ENCODE data around the gene GORAB. TPM values are rescaled to one million over a fixed set of nuclear protein-coding genes. Genes with fewer than 3 reads are reported as not detected.

The GORAB gene
- total RNA-seq, 2 donors from 2014 or later, result 8.7 to 12.2 TPM

- no peaks in the 10 kb centered on the region for H3K9me3 ChIP-seq
- no peak overlapping the region for H3K27ac ChIP-seq
- no peak overlapping the region for H3K4me3 ChIP-seq
- intact Hi-C loops (cut with DNase I), result no loop called here
- H3K36me3 ChIP-seq, result no peaks in the 10 kb centered on the region
- WGBS, result 48% methylated on average over 1 of the region's 1 CpG
- TF ChIP-seq POLR2AphosphoS5 (IDR thresholded peaks at IDR 0.05) (no peak), POLR2A (IDR thresholded peaks at IDR 0.05) (no peak), CTCF (IDR thresholded peaks at IDR 0.05) (no peak)
- H3K4me1 ChIP-seq (replicated peaks), result no peaks in the 10 kb centered on the region
- H3K27me3 ChIP-seq (replicated peaks; ENCODE audit: insufficient read depth), result no peaks in the 10 kb centered on the region
- no peak for DNase-seq (ENCODE audit: low spot score)
Observed at GRCh38 chr1:170555370-170555769, 23.4 kb downstream of the GORAB start.

GRCh38 chr1:170556917-170557316 lies 25.0 kb downstream of the GORAB start:
- intact Hi-C loops (cut with DNase I), result no loop called here

GRCh38 chr1:170558731-170559130 lies 26.8 kb downstream of the GORAB start:
- Histone ChIP-seq H3K27ac (no peak overlapping the region), H3K4me1 (replicated peaks) (no peaks in the 10 kb centered on the region), H3K9me3 (no peaks in the 10 kb centered on the region), H3K36me3 (no peaks in the 10 kb centered on the region), H3K4me3 (no peak overlapping the region), H3K27me3 (replicated peaks; ENCODE audit: insufficient read depth) (no peaks in the 10 kb centered on the region)
- DNase-seq (ENCODE audit: low spot score), result no peak
- WGBS, result 87% methylated on average over 5 of the region's 5 CpGs
- TF ChIP-seq CTCF (IDR thresholded peaks at IDR 0.05) (no peak), POLR2AphosphoS5 (IDR thresholded peaks at IDR 0.05) (no peak), POLR2A (IDR thresholded peaks at IDR 0.05) (no peak)
- intact Hi-C loops (cut with DNase I), result no loop called here

More at GRCh38 chr1:170556917-170557316, 25.0 kb downstream of the GORAB start:
- no peak for TF ChIP-seq POLR2A (IDR thresholded peaks at IDR 0.05)
- no peak for TF ChIP-seq CTCF (IDR thresholded peaks at IDR 0.05)
- TF ChIP-seq POLR2AphosphoS5 (IDR thresholded peaks at IDR 0.05), result no peak
- Histone ChIP-seq H3K27me3 (replicated peaks; ENCODE audit: insufficient read depth) (no peaks in the 10 kb centered on the region), H3K4me3 (no peak overlapping the region), H3K36me3 (no peaks in the 10 kb centered on the region), H3K27ac (no peak overlapping the region), H3K4me1 (replicated peaks) (no peaks in the 10 kb centered on the region), H3K9me3 (no peaks in the 10 kb centered on the region)
- no peak for DNase-seq (ENCODE audit: low spot score)

- Histone ChIP-seq H3K27ac (no peak overlapping the region), H3K4me3 (no peak overlapping the region), H3K36me3 (no peaks in the 10 kb centered on the region), H3K9me3 (no peaks in the 10 kb centered on the region), H3K4me1 (replicated peaks) (no peaks in the 10 kb centered on the region), H3K27me3 (replicated peaks; ENCODE audit: insufficient read depth) (no peaks in the 10 kb centered on the region)
- 93% methylated on average over 2 of the region's 2 CpGs for WGBS
- DNase-seq (ENCODE audit: low spot score), result no peak
- TF ChIP-seq POLR2AphosphoS5 (IDR thresholded peaks at IDR 0.05), result no peak
- TF ChIP-seq POLR2A (IDR thresholded peaks at IDR 0.05), result no peak
- no peak for TF ChIP-seq CTCF (IDR thresholded peaks at IDR 0.05)
- intact Hi-C loops (cut with DNase I), result no loop called here
Observed at GRCh38 chr1:170559166-170559565, 27.2 kb downstream of the GORAB start.

- H3K36me3 ChIP-seq, result no peaks in the 10 kb centered on the region
- H3K9me3 ChIP-seq, result no peaks in the 10 kb centered on the region
- H3K4me3 ChIP-seq, result no peak overlapping the region
- no peaks in the 10 kb centered on the region for H3K27me3 ChIP-seq (replicated peaks; ENCODE audit: insufficient read depth)
- H3K4me1 ChIP-seq (replicated peaks), result no peaks in the 10 kb centered on the region
- no peak overlapping the region for H3K27ac ChIP-seq
- TF ChIP-seq POLR2A (IDR thresholded peaks at IDR 0.05) (no peak), CTCF (IDR thresholded peaks at IDR 0.05) (no peak), POLR2AphosphoS5 (IDR thresholded peaks at IDR 0.05) (no peak)
- WGBS, result 88% methylated on average over 4 of the region's 4 CpGs
- intact Hi-C loops (cut with DNase I), result no loop called here
- DNase-seq (ENCODE audit: low spot score), result no peak
Observed at GRCh38 chr1:170560681-170561285, 28.8 kb downstream of the GORAB start.

Data from prostate gland (tissue), 2 donors.